Endothelial cell of umbilical vein (primary cell): ENCODE results near the gene DAAM1. TPM values are rescaled to one million over a fixed set of nuclear protein-coding genes. Genes with fewer than 3 reads are reported as not detected.

ENCODE experiments used
- Bru-seq: library from RNA; stranded (reverse); fragments of 400-500 nt; gene quantifications from one replicate; lab custom pipeline; 2021; lab: Mats Ljungman, UMichigan
- BruChase-seq, 2 experiments: library from RNA; stranded (reverse); fragments of 400-500 nt; gene quantifications; one replicate each; lab custom pipeline; 2021; lab: Mats Ljungman, UMichigan
- BruUV-seq: library from RNA; stranded (reverse); fragments of 400-500 nt; replicated peaks from 2 replicates; lab custom pipeline; 2021; lab: Mats Ljungman, UMichigan
- CTCF ChIA-PET: fragments of 300-600, 350-600 bp; sonication (Branson Sonifier 250); formaldehyde crosslinking; loops from one replicate; lab custom pipeline; 2021; ENCODE audit warnings: antibody characterized with exemption, inconsistent platforms; lab: Charles Lee
- POLR2A ChIA-PET: fragments of 300-600, 350-600 bp; sonication (Branson Sonifier 250); formaldehyde crosslinking; loops from one replicate; lab custom pipeline; 2021; ENCODE audit warnings: antibody characterized with exemption, inconsistent platforms; lab: Charles Lee
- DNase-seq: peaks from one replicate; pipeline ENCODE4 v3.0.0-alpha.2; 2011; ENCODE audit warnings: low read depth, low spot score
- FAIRE-seq: peaks from 2 replicates; lab custom pipeline; 2011; peaks lifted over from hg19 to GRCh38; lab: Jason Lieb, UNC
- H2AFZ ChIP-seq: 2 replicates; pipeline ENCODE4 v1.6.0; 2012; ENCODE audit warnings: low read depth, low read length, control low read depth, inconsistent platforms
- H3K27ac ChIP-seq: 2 replicates; pipeline ENCODE4 v1.5.1; 2011; ENCODE audit warnings: low read depth, mild to moderate bottlenecking, control low read depth, low read length, moderate library complexity; ENCODE audit not compliant: insufficient read depth
- H3K27me3 ChIP-seq, 2 experiments: 2 replicates each; pipeline versions ENCODE4 v1.6.0 to v1.6.1; 2011; ENCODE audit warnings: low read length in 2 of 2, mixed read lengths in 1 of 2; ENCODE audit not compliant: control insufficient read depth in 2 of 2, insufficient read depth in 2 of 2
- H3K36me3 ChIP-seq, 2 experiments: 2 replicates in 1 of 2; 3 replicates in 1 of 2; pipeline ENCODE4 v1.5.1; 2011; ENCODE audit warnings: low read length in 2 of 2, mild to moderate bottlenecking in 1 of 2, moderate library complexity in 1 of 2; ENCODE audit not compliant: control insufficient read depth in 2 of 2, insufficient read depth in 2 of 2; ENCODE audit errors: extremely low read depth in 1 of 2
- H3K4me1 ChIP-seq: 3 replicates; pipeline ENCODE4 v1.5.1; 2011; ENCODE audit warnings: mild to moderate bottlenecking, low read length; ENCODE audit not compliant: control insufficient read depth, insufficient read depth; ENCODE audit errors: extremely low read depth
- H3K4me2 ChIP-seq: 2 replicates; pipeline ENCODE4 v1.6.1; 2011; ENCODE audit warnings: low read length, control low read depth, mixed read lengths; ENCODE audit not compliant: insufficient read depth
- H3K4me3 ChIP-seq, 3 experiments: fragments of 200-600 bp in 1 of 3; sonication (generic), shearing (Covaris generic) in 1 of 3; replicated peaks in 1 of 3; 2 replicates each; pipeline ENCODE4 v1.5.1; 2011 to 2016; ENCODE audit warnings: control low read depth in 3 of 3, low read length in 3 of 3, mild to moderate bottlenecking in 2 of 3, inconsistent platforms in 1 of 3, low read depth in 1 of 3, moderate library complexity in 1 of 3; ENCODE audit not compliant: insufficient read depth in 1 of 3
- H3K79me2 ChIP-seq: 2 replicates; pipeline ENCODE4 v1.6.0; 2012; ENCODE audit warnings: low read length, inconsistent platforms; ENCODE audit not compliant: control insufficient read depth, insufficient read depth
- H3K9ac ChIP-seq: replicated peaks from 2 replicates; pipeline ENCODE3; 2011; ENCODE audit warnings: low read length, control low read depth; ENCODE audit not compliant: insufficient read depth; ENCODE audit errors: extremely low read depth
- H3K9me1 ChIP-seq: replicated peaks from 3 replicates; pipeline ENCODE4 v1.6.0; 2011; ENCODE audit warnings: mild to moderate bottlenecking, low read length; ENCODE audit not compliant: control insufficient read depth, insufficient read depth; ENCODE audit errors: extremely low read depth
- H3K9me3 ChIP-seq: replicated peaks from 2 replicates; pipeline ENCODE4 v1.5.1; 2012; ENCODE audit warnings: low read length, inconsistent platforms; ENCODE audit not compliant: control insufficient read depth, insufficient read depth
- H4K20me1 ChIP-seq: replicated peaks from 2 replicates; pipeline ENCODE3; 2011; ENCODE audit warnings: mild to moderate bottlenecking, low read length; ENCODE audit not compliant: control insufficient read depth, insufficient read depth; ENCODE audit errors: extremely low read depth
- EZH2 ChIP-seq: IDR thresholded peaks from 2 replicates; pipeline ENCODE4 v1.6.1; 2012; ENCODE audit warnings: borderline replicate concordance, low read depth, mild to moderate bottlenecking, moderate library complexity, low read length, inconsistent platforms; ENCODE audit not compliant: severe bottlenecking
- FOS ChIP-seq: IDR thresholded peaks from 2 replicates; pipeline ENCODE4 v1.6.1; 2011; ENCODE audit warnings: mild to moderate bottlenecking, low read length, moderate library complexity, borderline replicate concordance; ENCODE audit not compliant: insufficient read depth
- GATA2 ChIP-seq: IDR thresholded peaks from 2 replicates; pipeline ENCODE4 v1.7.0; 2011; ENCODE audit warnings: low read depth, mild to moderate bottlenecking, moderate library complexity, mixed read lengths, low read length; ENCODE audit not compliant: insufficient read length, insufficient read depth
- JUN ChIP-seq: IDR thresholded peaks from 2 replicates; pipeline ENCODE4 v1.6.1; 2011; ENCODE audit warnings: borderline replicate concordance, low read depth; ENCODE audit not compliant: insufficient read length, insufficient read depth
- MYC ChIP-seq: IDR thresholded peaks from one replicate; pipeline ENCODE4 v1.6.1; 2011; ENCODE audit warnings: mild to moderate bottlenecking, low read depth, low read length
- POLR2A ChIP-seq: IDR thresholded peaks from 2 replicates; pipeline ENCODE4 v1.6.1; 2012; ENCODE audit warnings: low read depth, mild to moderate bottlenecking, control low read depth, low read length
- POLR2AphosphoS5 ChIP-seq: IDR thresholded peaks from 2 replicates; pipeline ENCODE4 v1.6.1; 2012; ENCODE audit warnings: low read depth, mild to moderate bottlenecking, control low read depth, low read length, moderate library complexity; ENCODE audit not compliant: insufficient read depth
- dilution Hi-C: fragments of 300-500 bp; cut with MboI; formaldehyde crosslinking; loops from one replicate; pipeline ENCODE4 v1.15.0; 2019; ENCODE audit warnings: low sequenced_read_pairs; ENCODE audit not compliant: extremely low pct_ligation_motif_present
- intact Hi-C: fragments of 100-400 bp; cut with micrococcal nuclease; formaldehyde crosslinking; loops from one replicate; pipeline ENCODE4 v1.10.0; 2022
- long read RNA-seq: library from polyadenylated mRNA; stranded (forward); transcript quantifications from one replicate; pipeline ENCODE4 v2.0.0, GENCODE V29; 2021
- polyA minus RNA-seq, 3 experiments: library from RNA; depleted of rRNA, polyadenylated mRNA; stranded (reverse); fragments of >200 nt; gene quantifications; 1 replicate in 1 of 3; 2 replicates in 2 of 3; pipeline ENCODE4 v1.2.3, GENCODE V29; 2011
- polyA plus RNA-seq, 4 experiments: library from polyadenylated mRNA; depleted of rRNA in 3 of 4; stranded (reverse) in 3 of 4; unstranded in 1 of 4; fragments of >200 nt; gene quantifications; 2 replicates each; pipeline versions ENCODE4 v1.2.1 to v1.2.3, GENCODE V29; 2011 to 2012; ENCODE audit warnings: missing spikeins in 1 of 4
- total RNA-seq: library from RNA; stranded (reverse); gene quantifications from 2 replicates; pipeline ENCODE4 v1.2.3, GENCODE V29; 2021
- TF ChIP-seq, protein P1 (sequence below), 2 donors: IDR thresholded peaks; 1 replicate in 1 of 2; 2 replicates in 1 of 2; pipeline ENCODE4 v1.5.1; 2011; ENCODE audit warnings: low read length in 2 of 2, mild to moderate bottlenecking in 2 of 2, moderate library complexity in 2 of 2, control low read depth in 1 of 2, inconsistent platforms in 1 of 2, low read depth in 1 of 2; ENCODE audit not compliant: insufficient read depth in 1 of 2; ENCODE audit errors: extremely low read depth in 1 of 2
- TF ChIP-seq, protein P2 (sequence below): IDR thresholded peaks from 2 replicates; pipeline ENCODE4 v1.6.1; 2011; ENCODE audit not compliant: insufficient read depth, insufficient read length

DAAM1 gene
- total RNA-seq (25.3 and 32.0 TPM in 2 replicates), polyA plus RNA-seq (6.9 and 10.2 TPM in 2 replicates), polyA minus RNA-seq (32.4 and 50.8 TPM in 2 replicates), Bru-seq, nascent RNA (percentile 79 among the genes with signal in this experiment), BruChase-seq, experiment 1, labeled RNA remaining after a 6-hour chase (percentile 56 among the genes with signal in this experiment), BruChase-seq, experiment 2, labeled RNA remaining after a 2-hour chase (percentile 66 among the genes with signal in this experiment)
- polyA plus RNA-seq (2011; cell fraction: cytosol; rRNA removed), result 8.3 and 10.3 TPM in 2 replicates
- polyA plus RNA-seq (2011; cell fraction: nucleus; rRNA removed), result 38.1 and 48.2 TPM in 2 replicates
- polyA plus RNA-seq (2012), result 29.4 and 33.0 TPM in 2 replicates
- polyA minus RNA-seq (2011; cell fraction: cytosol; rRNA and poly(A)+ RNA removed), result 9.0 TPM
- 85.5 and 131 TPM in 2 replicates for polyA minus RNA-seq (2011; cell fraction: nucleus; rRNA and poly(A)+ RNA removed)
- long read RNA-seq, full-length matches to known transcripts, result 16 of 21 reads
- long read RNA-seq, partial matches to known transcripts, result 2 of 21 reads
- long read RNA-seq, other reads (novel, unspliced or antisense), result 3 of 21 reads

DNA sequence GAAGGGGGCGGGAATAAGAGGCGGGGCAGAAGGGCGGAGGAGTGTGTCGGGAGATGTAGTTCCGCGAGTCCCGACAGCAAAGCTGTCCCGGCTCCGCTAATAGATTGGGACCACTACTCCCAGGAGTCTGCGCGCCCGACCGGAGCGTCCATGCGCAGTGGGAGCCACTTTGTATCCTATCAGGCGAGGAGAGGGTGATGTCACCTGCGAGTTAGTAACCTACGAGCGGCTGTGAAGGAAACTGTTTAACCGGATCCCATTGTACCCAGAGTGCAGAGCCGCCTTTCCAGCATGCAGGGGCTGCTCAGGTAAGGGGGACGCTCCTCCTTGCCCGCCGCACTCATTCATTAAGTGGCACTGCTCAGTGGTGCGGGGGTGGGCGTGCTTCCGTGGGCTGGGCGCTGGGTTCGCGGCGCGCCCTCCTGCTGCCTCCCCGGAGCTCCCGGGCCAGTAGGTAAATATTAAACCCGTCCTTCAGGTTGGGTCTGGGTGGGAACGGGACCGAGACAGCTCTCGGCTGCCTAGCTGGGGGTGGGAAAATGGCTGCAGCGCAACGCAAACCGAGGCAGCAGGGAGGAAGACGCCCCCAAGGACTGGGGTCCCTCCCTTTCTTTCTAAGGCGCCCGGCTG lies at the start of gene DAAM1:
Gene DAAM1, plus strand, starts transcription at position 207 of the 630 bp plus-strand sequence. CDS start 74,811 bp downstream, outside the sequence.
- CTCF ChIA-PET, result interaction anchor here (0.6 to 3.8 kb wide), 15 partner anchors 12 to 256 kb away, joined by 3 to 25 read pairs (median 3); no protein-coding TSS in a partner anchor
- H3K4me2 ChIP-seq, result peak within 1 kb of the TSS; percentile 91
- no peaks in the 10 kb centered on the region for H3K9me1 ChIP-seq
- no peaks in the 10 kb centered on the region for H4K20me1 ChIP-seq
- peak within 1 kb of the TSS; percentile 77 to 88 (median 85) for H3K4me3 ChIP-seq
- dilution Hi-C loops, result no loop called here
- H3K27me3 ChIP-seq, result peaks cover 14 to 27% of the 10 kb centered on the region in 2 experiments
- H3K36me3 ChIP-seq, result no peaks in the 10 kb centered on the region
- H3K9ac ChIP-seq, result peak within 1 kb of the TSS; percentile 88
- FAIRE-seq (peak; percentile 93), DNase-seq (peak; percentile 99)
- intact Hi-C loops, result loop anchor here (1.0 to 2.0 kb wide), 8 partner anchors 62 to 295 kb away; no protein-coding TSS in a partner anchor
- BruUV-seq, result no TSS peak
- peak within 1 kb of the TSS; percentile 86 for H2AFZ ChIP-seq
- POLR2A ChIA-PET, result interaction anchor here (1.2 to 1.6 kb wide), 2 partner anchors 87 to 296 kb away, joined by 4 to 7 read pairs; partner anchors contain the start of genes JKAMP and L3HYPDH
- H3K4me1 ChIP-seq, result peaks cover 13% of the 10 kb centered on the region
- H3K9me3 ChIP-seq, result no peaks in the 10 kb centered on the region
- TF ChIP-seq POLR2A, result peak; percentile 85
- no peak for TF ChIP-seq FOS
- no peak for TF ChIP-seq MYC
- no peak for TF ChIP-seq EZH2
- TF ChIP-seq, protein P1, sequence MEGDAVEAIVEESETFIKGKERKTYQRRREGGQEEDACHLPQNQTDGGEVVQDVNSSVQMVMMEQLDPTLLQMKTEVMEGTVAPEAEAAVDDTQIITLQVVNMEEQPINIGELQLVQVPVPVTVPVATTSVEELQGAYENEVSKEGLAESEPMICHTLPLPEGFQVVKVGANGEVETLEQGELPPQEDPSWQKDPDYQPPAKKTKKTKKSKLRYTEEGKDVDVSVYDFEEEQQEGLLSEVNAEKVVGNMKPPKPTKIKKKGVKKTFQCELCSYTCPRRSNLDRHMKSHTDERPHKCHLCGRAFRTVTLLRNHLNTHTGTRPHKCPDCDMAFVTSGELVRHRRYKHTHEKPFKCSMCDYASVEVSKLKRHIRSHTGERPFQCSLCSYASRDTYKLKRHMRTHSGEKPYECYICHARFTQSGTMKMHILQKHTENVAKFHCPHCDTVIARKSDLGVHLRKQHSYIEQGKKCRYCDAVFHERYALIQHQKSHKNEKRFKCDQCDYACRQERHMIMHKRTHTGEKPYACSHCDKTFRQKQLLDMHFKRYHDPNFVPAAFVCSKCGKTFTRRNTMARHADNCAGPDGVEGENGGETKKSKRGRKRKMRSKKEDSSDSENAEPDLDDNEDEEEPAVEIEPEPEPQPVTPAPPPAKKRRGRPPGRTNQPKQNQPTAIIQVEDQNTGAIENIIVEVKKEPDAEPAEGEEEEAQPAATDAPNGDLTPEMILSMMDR (IDR thresholded peaks at IDR 0.05; ENCODE audit: extremely low read depth in 1 of 2, insufficient read depth in 1 of 2, low read depth in 1 of 2, low read length in 2 of 2), result no peak
- TF ChIP-seq, protein P2, sequence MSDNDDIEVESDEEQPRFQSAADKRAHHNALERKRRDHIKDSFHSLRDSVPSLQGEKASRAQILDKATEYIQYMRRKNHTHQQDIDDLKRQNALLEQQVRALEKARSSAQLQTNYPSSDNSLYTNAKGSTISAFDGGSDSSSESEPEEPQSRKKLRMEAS, result no peak
- TF ChIP-seq GATA2, result no peak
- TF ChIP-seq JUN, result peak; percentile 57
- TF ChIP-seq POLR2AphosphoS5, result peak; percentile 58
- peak within 1 kb of the TSS; percentile 72 for H3K27ac ChIP-seq
- peaks cover 34% of the 10 kb centered on the region for H3K79me2 ChIP-seq
